Epithelial cell of esophagus (primary cell): ENCODE data around the gene STAT5A.
"Not testable (repeated sequence)": the region's sequence is repeated elsewhere in the genome, so short reads cannot be mapped to it uniquely, and the experiment has no call there.

Experiments
- DNase-seq: peaks from one replicate; pipeline ENCODE4 v3.0.0; 2010; ENCODE audit warnings: low read depth
- H3K4me3 ChIP-seq: 2 replicates; pipeline ENCODE4 v1.5.1; 2011; ENCODE audit warnings: mild to moderate bottlenecking, low read length, control low read depth
- CTCF ChIP-seq: IDR thresholded peaks from 2 replicates; pipeline ENCODE4 v1.5.1; 2011; ENCODE audit warnings: low read depth, mild to moderate bottlenecking, low read length, control low read depth, inconsistent platforms; ENCODE audit not compliant: insufficient read depth; ENCODE audit errors: missing control alignments

STAT5A gene

GRCh38 chr17:42255445-42255844 is 32.9 kb upstream of the STAT5A start:
- DNase-seq: no peak
- TF ChIP-seq CTCF: no peak
- no peak overlapping the region for H3K4me3 ChIP-seq

- TF ChIP-seq CTCF: no peak
- H3K4me3 ChIP-seq: no peak overlapping the region
- DNase-seq: no peak
Observed at GRCh38 chr17:42260318-42260717, 28.0 kb upstream of the STAT5A start.

- H3K4me3 ChIP-seq, DNase-seq: not testable (repeated sequence)
Observed at GRCh38 chr17:42264366-42264765, 23.9 kb upstream of the STAT5A start.

- TF ChIP-seq CTCF: no peak
- no peak overlapping the region for H3K4me3 ChIP-seq
- DNase-seq: no peak
Observed at GRCh38 chr17:42266462-42266861, 21.8 kb upstream of the STAT5A start.

GRCh38 chr17:42266918-42267766 is 21.2 kb upstream of the STAT5A start:
- no peak overlapping the region for H3K4me3 ChIP-seq
- no peak for TF ChIP-seq CTCF
- DNase-seq: peak; percentile 69

GRCh38 chr17:42268236-42268635 is 20.1 kb upstream of the STAT5A start:
- H3K4me3 ChIP-seq: no peak overlapping the region
- no peak for TF ChIP-seq CTCF

GRCh38 chr17:42270170-42270535 is 18.1 kb upstream of the STAT5A start:
- TF ChIP-seq CTCF: no peak
- H3K4me3 ChIP-seq: no peak overlapping the region
- DNase-seq: no peak

More at GRCh38 chr17:42268236-42268635, 20.1 kb upstream of the STAT5A start:
- no peak for DNase-seq
